HG03135 (cell line): ENCODE data around the gene GPT2.
"Not testable (repeated sequence)": the region's sequence is repeated elsewhere in the genome, so short reads cannot be mapped to it uniquely, and the experiment has no call there.

Experiments
- ATAC-seq: cut with Tn5 transposase; IDR thresholded peaks from one replicate; pipeline ENCODE4 v1.9.1; 2021; ENCODE audit warnings: mild to moderate bottlenecking, moderate library complexity; ENCODE audit not compliant: unreplicated experiment

Gene GPT2

DNA sequence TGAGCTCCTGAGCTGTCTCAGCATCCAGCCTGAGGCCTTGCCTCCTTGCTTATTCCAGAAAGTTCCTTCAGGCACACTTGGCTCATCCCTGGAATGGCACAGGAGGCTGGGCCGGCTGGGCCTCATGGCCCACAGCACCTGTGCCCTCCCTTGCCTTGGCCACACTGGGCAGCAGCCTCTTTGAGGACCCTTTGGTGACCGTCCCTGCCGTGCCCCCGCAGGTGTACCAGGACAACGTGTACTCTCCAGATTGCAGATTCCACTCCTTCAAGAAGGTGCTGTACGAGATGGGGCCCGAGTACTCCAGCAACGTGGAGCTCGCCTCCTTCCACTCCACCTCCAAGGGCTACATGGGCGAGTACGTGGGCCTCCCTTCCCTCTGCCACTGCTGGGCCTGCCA lies 34.2 kb downstream of the GPT2 start:
- ATAC-seq = no peak

DNA sequence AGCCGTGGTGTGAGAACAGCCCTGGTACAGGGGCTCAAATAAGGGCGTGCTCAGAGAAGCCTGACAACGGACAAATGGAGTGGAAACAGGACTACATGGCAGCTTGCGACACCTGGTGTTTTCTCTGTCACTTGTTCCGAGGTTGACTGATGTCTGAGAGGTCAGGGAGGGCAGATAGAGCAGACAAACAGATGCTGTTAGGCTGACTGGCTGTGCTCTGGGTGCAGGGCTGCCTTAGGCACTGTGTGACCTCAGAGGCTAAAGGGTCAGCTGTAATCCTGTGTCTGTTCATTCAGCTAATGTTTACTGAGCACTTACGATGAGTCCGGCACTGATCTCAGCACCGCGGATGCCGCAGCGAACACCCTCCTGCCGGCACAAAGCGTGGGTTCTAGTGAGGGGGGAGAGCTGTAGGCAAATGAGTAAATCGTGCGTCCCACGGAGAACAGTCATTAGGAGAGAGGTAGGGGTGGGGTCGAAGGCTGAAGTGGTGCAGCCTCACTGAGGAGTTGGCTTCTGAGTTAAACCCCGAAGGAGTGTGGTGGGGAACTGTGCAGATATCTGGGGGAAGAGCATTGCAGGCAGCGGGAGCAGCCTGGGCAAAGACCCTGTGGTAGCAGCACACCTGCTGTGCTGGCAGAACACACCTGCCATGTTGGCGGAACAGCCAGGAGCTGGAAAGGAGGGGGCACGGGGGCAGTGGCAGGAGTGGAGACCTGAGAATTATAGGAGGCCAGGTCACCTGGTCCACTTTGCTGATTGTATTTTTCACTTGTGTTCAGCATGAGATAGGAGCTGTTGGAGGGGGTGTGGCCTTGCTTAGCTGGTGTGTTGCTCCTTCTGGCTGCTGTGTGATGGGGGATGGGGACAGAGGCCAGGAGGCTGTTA lies 35.0 kb downstream of the GPT2 start:
- peak; percentile 91 for ATAC-seq

DNA sequence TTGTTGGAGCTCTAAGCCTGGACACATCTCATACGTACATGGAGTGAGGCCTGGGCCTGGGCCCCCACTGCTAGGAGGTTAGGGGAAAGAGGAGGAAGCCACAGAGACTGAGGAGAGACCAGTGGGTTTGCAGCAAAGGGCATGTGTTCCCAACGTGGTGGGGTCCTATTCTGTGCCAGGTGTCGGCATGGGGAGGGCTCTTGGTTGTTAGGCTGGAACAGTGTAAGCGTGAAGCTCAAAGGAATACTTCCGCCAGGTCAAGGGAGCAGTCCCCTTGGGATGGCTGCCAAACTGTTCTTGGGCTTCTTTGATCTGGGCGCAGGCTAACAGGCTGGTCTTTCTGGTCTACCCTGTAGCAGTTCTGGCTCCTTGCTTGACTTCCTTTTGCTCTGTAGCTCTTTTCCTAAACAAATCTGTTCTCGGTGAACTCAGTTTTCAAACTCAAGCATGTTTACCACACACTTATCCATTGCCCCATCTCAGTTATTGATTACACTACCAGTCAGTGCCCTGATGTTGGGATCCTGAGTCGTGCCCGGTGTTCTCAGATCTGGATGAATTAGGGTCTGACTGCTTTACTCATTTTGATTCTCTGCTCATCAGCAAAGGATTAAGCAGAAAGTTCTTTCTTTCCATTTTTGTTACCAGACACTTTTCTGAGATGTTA lies 36.4 kb downstream of the GPT2 start:
- ATAC-seq = no peak

DNA sequence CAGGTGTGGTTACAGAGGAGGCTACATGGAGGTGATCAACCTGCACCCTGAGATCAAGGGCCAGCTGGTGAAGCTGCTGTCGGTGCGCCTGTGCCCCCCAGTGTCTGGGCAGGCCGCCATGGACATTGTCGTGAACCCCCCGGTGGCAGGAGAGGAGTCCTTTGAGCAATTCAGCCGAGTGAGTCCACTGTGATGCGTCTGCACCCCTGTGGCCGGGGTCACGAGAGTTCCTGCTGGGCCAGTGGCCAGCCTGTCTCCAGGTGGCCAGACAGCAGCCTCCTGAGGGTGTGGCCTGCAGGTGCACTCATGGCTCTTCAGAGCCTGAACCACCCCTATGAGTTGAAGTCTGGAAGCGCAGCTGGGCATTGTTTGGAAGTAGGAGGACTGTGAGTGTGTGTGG lies 38.1 kb downstream of the GPT2 start:
- ATAC-seq = no peak

DNA sequence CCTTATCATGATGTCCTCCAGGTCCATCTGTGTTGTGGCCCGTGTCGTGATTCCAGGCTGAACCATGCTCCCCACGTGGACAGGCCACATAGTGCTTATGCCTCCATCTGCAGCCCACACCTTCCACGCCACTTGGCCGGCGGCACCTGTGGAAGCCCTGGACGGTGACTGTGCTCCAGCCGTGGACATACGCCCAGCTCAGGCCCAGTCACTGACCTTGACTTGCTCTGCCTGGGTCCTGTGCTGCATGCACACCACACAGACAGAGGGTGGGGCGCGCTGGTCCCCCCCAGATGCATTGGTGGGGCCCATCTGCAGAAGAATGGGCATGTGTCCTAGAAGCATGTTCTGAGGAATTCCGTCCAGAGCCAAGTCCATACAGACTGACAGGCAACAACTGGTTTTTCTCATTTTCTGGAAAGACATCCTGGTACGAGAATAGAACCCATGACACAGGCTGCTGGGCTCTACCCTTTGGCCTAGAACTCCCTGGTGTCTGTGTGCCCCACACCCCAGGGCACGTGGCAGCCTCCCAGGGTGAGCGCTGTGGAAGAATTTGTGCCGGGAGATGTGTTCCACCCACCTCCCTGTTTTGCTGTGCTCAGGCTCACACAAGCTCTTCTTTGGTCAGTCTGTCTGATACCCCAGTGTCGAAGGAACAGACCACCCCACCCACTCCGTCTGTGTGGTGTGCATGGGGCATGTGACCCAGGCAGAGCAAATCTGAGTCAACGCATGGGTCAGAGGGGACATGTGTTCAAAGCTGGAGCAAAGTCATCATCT lies 39.5 kb downstream of the GPT2 start:
- ATAC-seq = no peak

DNA sequence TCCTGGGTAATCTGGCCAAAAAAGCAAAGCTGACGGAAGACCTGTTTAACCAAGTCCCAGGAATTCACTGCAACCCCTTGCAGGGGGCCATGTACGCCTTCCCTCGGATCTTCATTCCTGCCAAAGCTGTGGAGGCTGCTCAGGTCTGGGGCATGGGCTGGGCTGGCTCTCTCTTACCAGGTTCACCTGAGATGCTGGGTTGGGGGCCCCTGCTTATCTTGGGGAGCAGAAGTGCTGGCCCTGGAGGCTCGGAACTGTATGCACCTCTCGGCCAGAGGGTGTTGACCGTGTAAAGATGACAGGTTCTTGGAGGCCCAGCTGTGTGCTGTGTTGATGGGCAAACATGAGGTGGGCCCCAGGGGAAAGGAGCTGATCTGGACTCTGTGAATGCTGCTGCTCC lies 40.2 kb downstream of the GPT2 start:
- no peak for ATAC-seq

GRCh38 chr16:46926470-46927225 lies 42.5 kb downstream of the GPT2 start:
- no peak for ATAC-seq

GRCh38 chr16:46927273-46927672 lies 43.1 kb downstream of the GPT2 start:
- ATAC-seq = no peak

GRCh38 chr16:46928811-46929210 lies 44.6 kb downstream of the GPT2 start:
- no peak for ATAC-seq

DNA sequence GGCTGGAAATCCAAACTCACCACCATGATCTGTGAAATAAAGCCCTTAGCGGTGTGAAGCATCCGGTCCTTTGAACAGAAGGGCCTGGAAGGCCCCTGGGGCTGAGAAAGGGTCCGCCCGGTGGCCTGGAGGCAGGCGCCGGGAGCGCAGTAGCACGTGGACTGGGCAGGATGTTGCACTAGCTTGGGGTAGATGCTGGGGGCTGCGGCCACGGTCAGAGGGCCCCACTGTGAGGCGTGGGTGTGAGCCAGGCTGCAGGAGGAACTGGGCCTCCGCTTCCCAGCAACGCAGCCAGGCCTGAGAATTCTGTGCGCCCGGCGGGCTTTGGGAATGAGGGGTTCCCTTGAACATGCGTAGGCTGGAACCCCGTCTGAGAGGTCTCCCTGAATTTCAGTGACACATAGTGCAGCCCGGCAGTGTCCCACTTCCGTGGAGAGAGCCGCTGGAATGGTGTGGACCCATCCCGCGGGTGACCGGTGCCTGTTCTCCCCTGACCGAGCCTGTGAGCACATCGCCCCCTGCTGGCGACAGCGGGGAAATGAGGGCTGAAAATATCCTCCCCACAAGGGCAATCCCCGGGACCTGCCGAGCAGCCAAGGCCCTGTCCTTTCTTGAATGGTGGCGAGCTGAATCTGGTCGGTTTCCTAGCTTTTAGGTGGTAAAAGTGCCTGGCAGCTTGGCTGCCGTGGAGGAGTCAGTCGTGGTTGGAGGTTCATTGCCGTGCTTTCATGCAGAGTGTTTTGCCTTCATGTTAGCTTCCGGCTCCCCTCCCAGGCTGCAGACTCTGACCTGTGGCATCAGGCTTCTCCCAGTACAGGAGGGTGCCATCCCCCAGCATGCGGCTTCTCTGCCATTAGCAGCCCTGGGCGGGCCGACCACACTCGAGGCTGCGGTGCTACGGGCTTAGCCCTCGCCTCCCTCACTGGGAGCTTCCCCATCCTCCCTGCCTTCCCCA lies 45.5 kb downstream of the GPT2 start:
- ATAC-seq = peak; percentile 67

- ATAC-seq = no peak
Observed at GRCh38 chr16:46930861-46931260, 46.7 kb downstream of the GPT2 start.

- ATAC-seq = no peak
Observed at GRCh38 chr16:46932802-46933201, 48.6 kb downstream of the GPT2 start.

DNA sequence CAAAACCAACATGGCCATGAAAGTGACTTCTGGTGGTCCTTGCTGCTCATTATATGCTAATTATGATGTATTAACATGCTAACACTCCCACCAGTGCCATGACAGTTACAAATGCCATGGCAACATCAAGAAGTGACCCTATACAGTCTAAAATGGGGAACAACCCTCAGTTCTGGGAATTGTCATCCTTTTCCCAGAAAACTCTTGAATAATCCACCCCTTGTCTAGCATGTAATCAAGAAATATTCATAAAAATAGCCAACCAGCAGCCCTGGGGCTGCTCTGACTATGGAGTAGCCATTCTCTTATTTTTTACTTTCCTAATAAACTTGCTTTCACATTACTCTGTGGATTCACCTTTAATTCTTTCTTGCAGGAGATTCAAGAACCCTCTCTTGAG lies 53.4 kb downstream of the GPT2 start:
- ATAC-seq = no peak

DNA sequence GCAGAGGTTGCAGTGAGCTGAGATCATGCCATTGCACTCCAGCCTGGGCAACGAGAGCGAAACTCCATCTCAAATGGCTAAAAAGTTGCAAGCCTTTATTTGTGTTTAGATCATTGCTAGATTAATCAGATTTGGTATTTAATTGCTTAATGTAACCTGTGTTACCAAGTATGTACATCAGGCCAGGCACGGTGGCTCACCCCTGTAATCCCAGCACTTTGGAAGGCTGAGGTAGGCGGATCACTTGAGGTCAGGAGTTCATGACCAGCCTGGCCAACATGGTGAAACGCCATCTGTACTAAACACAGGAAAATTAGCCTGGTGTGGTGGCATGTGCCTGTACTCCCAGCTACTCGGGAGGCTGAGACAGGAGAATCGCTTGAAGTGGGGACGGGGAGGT lies 60.6 kb downstream of the GPT2 start:
- not testable (repeated sequence) for ATAC-seq

DNA sequence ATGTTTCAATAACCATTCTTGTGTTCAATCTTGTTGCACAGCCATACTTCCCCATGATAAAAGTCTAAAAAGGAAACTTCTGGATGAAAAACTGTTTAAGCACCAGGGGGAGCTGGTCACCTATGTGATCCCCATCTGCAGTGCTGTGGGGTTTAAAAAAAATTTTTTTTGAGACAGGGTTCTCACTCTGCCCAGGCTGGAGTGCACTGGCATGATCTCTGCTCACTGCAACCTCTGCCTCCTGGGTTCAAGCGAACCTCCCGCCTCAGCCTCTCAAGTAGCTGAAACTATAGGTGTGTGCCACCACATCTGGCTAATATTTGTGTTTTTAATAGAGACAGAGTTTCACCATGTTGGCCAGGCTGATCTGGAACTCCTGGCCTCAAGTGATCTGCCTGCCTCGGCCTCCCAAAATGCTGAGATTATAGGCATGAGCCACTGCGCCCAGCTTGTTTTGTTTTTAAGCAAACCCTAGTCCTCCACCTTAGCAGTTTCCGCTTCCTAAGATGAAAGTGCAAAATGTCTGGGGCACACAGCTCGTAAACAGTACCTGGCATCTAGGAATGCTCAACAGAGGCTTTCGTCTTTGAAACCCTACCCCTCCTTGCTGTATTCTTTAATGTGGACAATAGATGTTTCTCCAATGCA lies 63.9 kb downstream of the GPT2 start:
- ATAC-seq = no peak

- ATAC-seq = no peak
Observed at GRCh38 chr16:46948548-46949166, 64.5 kb downstream of the GPT2 start.

DNA sequence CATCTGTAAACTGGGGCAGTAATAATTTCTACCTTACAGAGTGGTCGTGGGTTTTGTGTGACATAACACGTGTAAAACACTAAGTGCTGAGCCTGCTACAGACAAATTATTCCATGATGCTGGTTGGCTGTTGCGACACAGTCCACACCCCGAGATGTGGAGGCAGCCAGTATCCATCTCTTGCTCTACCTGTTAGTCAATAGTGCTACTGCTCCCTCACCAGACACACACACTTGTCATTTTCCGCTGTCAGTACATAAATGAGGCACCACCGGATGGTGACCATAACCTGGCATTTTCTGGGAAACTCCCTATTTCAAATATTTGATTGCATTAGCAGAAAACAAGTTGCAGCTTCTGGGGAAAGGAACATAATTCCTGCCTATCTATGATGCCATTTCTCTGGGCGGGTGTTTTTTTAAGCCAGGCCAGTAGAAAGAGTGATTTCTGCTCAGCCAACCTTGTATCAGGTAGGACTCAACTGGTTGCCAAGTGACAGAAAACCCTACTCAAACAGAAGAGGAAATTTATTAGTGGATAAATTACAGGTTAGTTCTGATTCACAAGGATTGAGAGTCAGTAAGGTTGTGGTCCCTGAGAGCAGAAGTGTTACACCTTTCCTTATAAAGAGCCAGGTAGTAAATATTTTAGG lies 65.2 kb downstream of the GPT2 start:
- ATAC-seq = no peak

GRCh38 chr16:46950009-46950408 lies 65.8 kb downstream of the GPT2 start:
- ATAC-seq = no peak
